NCI-H2107 treated with DMSO at 0.1 percent for 48 hours (cell line): Measurements from ENCODE around the gene PACRG.

Experiments used
- DNase-seq: peaks from one replicate; lab custom pipeline; 2025; ENCODE audit not compliant: unreplicated experiment; lab: John Stamatoyannopoulos, UW

The PACRG gene

GRCh38 chr6:162710419-162710818, 17.4 kb upstream of the PACRG start:
- no peak for DNase-seq

GRCh38 chr6:162710936-162711335, 16.8 kb upstream of the PACRG start:
- DNase-seq: no peak

- no peak for DNase-seq
These were observed 16.4 kb upstream of the PACRG start for GRCh38 chr6:162711376-162711775.

GRCh38 chr6:162712694-162713093, 15.1 kb upstream of the PACRG start:
- no peak for DNase-seq

GRCh38 chr6:162713974-162714780, 13.6 kb upstream of the PACRG start:
- no peak for DNase-seq

GRCh38 chr6:162715601-162716000, 12.2 kb upstream of the PACRG start:
- no peak for DNase-seq

- DNase-seq: no peak
These were observed 8.2 kb upstream of the PACRG start for GRCh38 chr6:162719528-162719927.

- DNase-seq: no peak
These were observed 6.4 kb upstream of the PACRG start for GRCh38 chr6:162721404-162721687.

- no peak for DNase-seq
These were observed 5.5 kb upstream of the PACRG start for GRCh38 chr6:162722226-162722625.

- DNase-seq: no peak
These were observed 5.1 kb upstream of the PACRG start for GRCh38 chr6:162722633-162723032.

- DNase-seq: no peak
These were observed 840 bp upstream of the PACRG start for GRCh38 chr6:162726947-162727321.

- no peak for DNase-seq
These were observed 423 bp downstream of the PACRG start for GRCh38 chr6:162728197-162728596.

- no peak for DNase-seq
These were observed 932 bp downstream of the PACRG start for GRCh38 chr6:162728706-162729105.

- no peak for DNase-seq
These were observed 2.7 kb downstream of the PACRG start for GRCh38 chr6:162730502-162730901.

- no peak for DNase-seq
These were observed 5.7 kb downstream of the PACRG start for GRCh38 chr6:162733489-162733888.

- no peak for DNase-seq
These were observed 9.2 kb downstream of the PACRG start for GRCh38 chr6:162736961-162737360.

- DNase-seq: no peak
These were observed 23.0 kb downstream of the PACRG start for GRCh38 chr6:162750776-162751175.

- DNase-seq: no peak
These were observed 23.6 kb downstream of the PACRG start for GRCh38 chr6:162751211-162751859.

- no peak for DNase-seq
These were observed 26.0 kb downstream of the PACRG start for GRCh38 chr6:162753775-162754174.

GRCh38 chr6:162770136-162770535, 42.4 kb downstream of the PACRG start:
- no peak for DNase-seq

GRCh38 chr6:162770955-162771354, 43.2 kb downstream of the PACRG start:
- DNase-seq: no peak

GRCh38 chr6:162772466-162772865, 44.7 kb downstream of the PACRG start:
- no peak for DNase-seq

GRCh38 chr6:162773996-162774395, 46.2 kb downstream of the PACRG start:
- DNase-seq: no peak
